Measurements from ENCODE around the gene QSOX2.

Gene QSOX2

DNA sequence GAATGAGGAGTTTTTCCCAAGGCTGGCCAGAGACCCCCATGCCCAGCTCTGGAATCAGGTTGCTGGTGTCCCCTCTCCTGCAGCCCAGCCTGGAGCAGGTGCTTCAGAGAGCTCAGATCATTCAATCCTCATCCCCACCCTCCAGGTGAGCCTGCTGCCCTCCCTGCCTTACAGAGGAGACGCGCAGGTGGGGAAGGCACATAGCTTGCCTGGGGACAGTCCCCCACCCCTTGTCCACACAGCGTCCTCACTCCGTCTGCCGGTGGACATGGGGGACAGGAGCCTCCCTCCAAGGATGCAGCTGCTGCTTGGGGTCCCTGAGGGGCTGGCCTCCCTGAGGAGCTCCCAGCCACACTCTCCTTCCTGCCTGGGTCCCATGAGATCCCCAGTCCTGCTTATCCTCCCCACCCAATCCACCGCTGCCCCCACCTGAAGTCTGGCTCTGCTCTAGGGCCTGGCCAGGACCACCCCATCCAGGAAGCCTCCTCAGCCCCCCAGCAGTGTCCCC, 17.1 kb upstream of the QSOX2 start:
- no peak for TF ChIP-seq EZH2 (IDR thresholded peaks at IDR 0.05; ENCODE audit: borderline replicate concordance, low read length)
- TF ChIP-seq CTCF (IDR thresholded peaks at IDR 0.05; ENCODE audit: low read length) = no peak
- H4K20me1 ChIP-seq (ENCODE audit: insufficient read depth, low read length) = no peaks in the 10 kb centered on the region
- H3K9me2 ChIP-seq (ENCODE audit: low read depth, low read length) = no peaks in the 10 kb centered on the region
- H3K9me3 ChIP-seq (ENCODE audit: low read length) = no peaks in the 10 kb centered on the region
- no peaks in the 10 kb centered on the region for H3K79me2 ChIP-seq (ENCODE audit: insufficient read depth, low read length)
- H3K4me3 ChIP-seq (ENCODE audit: low read depth, low read length, poor library complexity, severe bottlenecking) = no peak overlapping the region
- H3K36me3 ChIP-seq (ENCODE audit: insufficient read depth, low read length) = no peaks in the 10 kb centered on the region
- no peak overlapping the region for H3K9ac ChIP-seq (ENCODE audit: low read length)
- H3K4me1 ChIP-seq (ENCODE audit: insufficient read depth, low read length, severe bottlenecking) = peaks cover 8% of the 10 kb centered on the region
- no peak overlapping the region for H3K4me2 ChIP-seq (ENCODE audit: low read length)
- H3K27ac ChIP-seq (ENCODE audit: low read depth, low read length, poor library complexity, severe bottlenecking) = no peak overlapping the region
- H2AFZ ChIP-seq (ENCODE audit: low read length) = no peak overlapping the region
- H3K27me3 ChIP-seq (ENCODE audit: insufficient read depth, low read length) = peaks cover 13% of the 10 kb centered on the region
- H3F3A ChIP-seq (ENCODE audit: insufficient read depth, low read length) = no peaks in the 10 kb centered on the region

GRCh38 chr9:136261686-136262430, 16.2 kb upstream of the QSOX2 start:
- no peaks in the 10 kb centered on the region for H3F3A ChIP-seq (ENCODE audit: insufficient read depth, low read length)
- H4K20me1 ChIP-seq (ENCODE audit: insufficient read depth, low read length) = no peaks in the 10 kb centered on the region
- no peak overlapping the region for H3K9ac ChIP-seq (ENCODE audit: low read length)
- TF ChIP-seq CTCF (IDR thresholded peaks at IDR 0.05; ENCODE audit: low read length) = no peak
- no peak for TF ChIP-seq EZH2 (IDR thresholded peaks at IDR 0.05; ENCODE audit: borderline replicate concordance, low read length)
- no peaks in the 10 kb centered on the region for H3K9me2 ChIP-seq (ENCODE audit: low read depth, low read length)
- no peak overlapping the region for H3K4me2 ChIP-seq (ENCODE audit: low read length)
- H3K27ac ChIP-seq (ENCODE audit: low read depth, low read length, poor library complexity, severe bottlenecking) = no peak overlapping the region
- peaks cover 2% of the 10 kb centered on the region for H3K4me1 ChIP-seq (ENCODE audit: insufficient read depth, low read length, severe bottlenecking)
- H2AFZ ChIP-seq (ENCODE audit: low read length) = no peak overlapping the region
- H3K27me3 ChIP-seq (ENCODE audit: insufficient read depth, low read length) = peaks cover 13% of the 10 kb centered on the region
- no peaks in the 10 kb centered on the region for H3K36me3 ChIP-seq (ENCODE audit: insufficient read depth, low read length)
- H3K4me3 ChIP-seq (ENCODE audit: low read depth, low read length, poor library complexity, severe bottlenecking) = no peak overlapping the region
- no peaks in the 10 kb centered on the region for H3K9me3 ChIP-seq (ENCODE audit: low read length)
- H3K79me2 ChIP-seq (ENCODE audit: insufficient read depth, low read length) = no peaks in the 10 kb centered on the region

- TF ChIP-seq CTCF (IDR thresholded peaks at IDR 0.05; ENCODE audit: low read length) (no peak), EZH2 (IDR thresholded peaks at IDR 0.05; ENCODE audit: borderline replicate concordance, low read length) (no peak)
- Histone ChIP-seq H3K4me1 (ENCODE audit: insufficient read depth, low read length, severe bottlenecking) (no peaks in the 10 kb centered on the region), H3K27ac (ENCODE audit: low read depth, low read length, poor library complexity, severe bottlenecking) (no peak overlapping the region), H3K79me2 (ENCODE audit: insufficient read depth, low read length) (no peaks in the 10 kb centered on the region), H2AFZ (ENCODE audit: low read length) (no peak overlapping the region), H3K9ac (ENCODE audit: low read length) (no peak overlapping the region), H4K20me1 (ENCODE audit: insufficient read depth, low read length) (no peaks in the 10 kb centered on the region), H3K9me2 (ENCODE audit: low read depth, low read length) (no peaks in the 10 kb centered on the region), H3K4me2 (ENCODE audit: low read length) (no peak overlapping the region), H3K9me3 (ENCODE audit: low read length) (no peaks in the 10 kb centered on the region), H3F3A (ENCODE audit: insufficient read depth, low read length) (no peaks in the 10 kb centered on the region), H3K27me3 (ENCODE audit: insufficient read depth, low read length) (peaks cover 9% of the 10 kb centered on the region; the same call in 1 of the 2 replicates), H3K36me3 (ENCODE audit: insufficient read depth, low read length) (no peaks in the 10 kb centered on the region), H3K4me3 (ENCODE audit: low read depth, low read length, poor library complexity, severe bottlenecking) (no peak overlapping the region)
Observed at GRCh38 chr9:136260936-136261472, 15.4 kb upstream of the QSOX2 start.
